ENCODE measurements around the gene ACKR1. TPM values are rescaled to one million over a fixed set of nuclear protein-coding genes. Genes with fewer than 3 reads are reported as not detected.

Gene ACKR1
- total RNA-seq, 1 donor from 2014 or later = not detected

GRCh38 chr1:159177272-159177907 is 27.3 kb upstream of the ACKR1 start:
- H3K36me3 ChIP-seq = no peaks in the 10 kb centered on the region
- peaks cover 99% of the 10 kb centered on the region for H4K20me1 ChIP-seq (ENCODE audit: low read depth)
- H3K9ac ChIP-seq = no peak overlapping the region
- H3K27ac ChIP-seq = no peak overlapping the region
- H3K4me1 Mint-ChIP-seq = peaks cover 7% of the 10 kb centered on the region
- H2AFZ ChIP-seq (replicated peaks) = no peak overlapping the region
- no peak overlapping the region for H3K27ac Mint-ChIP-seq
- peaks cover 3% of the 10 kb centered on the region for H3K27me3 Mint-ChIP-seq (ENCODE audit: insufficient read depth, low read depth)
- H3K4me2 ChIP-seq = no peak overlapping the region
- H3K4me1 ChIP-seq = peaks cover 4% of the 10 kb centered on the region
- peaks cover 8% of the 10 kb centered on the region for H3K79me2 ChIP-seq (ENCODE audit: low read depth)
- TF ChIP-seq CTCF (IDR thresholded peaks at IDR 0.05) = no peak
- no peak for TF ChIP-seq EZH2phosphoT487 (IDR thresholded peaks at IDR 0.05)
- TF ChIP-seq EZH2 (IDR thresholded peaks at IDR 0.05) = no peak
- no peaks in the 10 kb centered on the region for H3K9me3 Mint-ChIP-seq
- H3K4me3 Mint-ChIP-seq = no peak overlapping the region
- no peaks in the 10 kb centered on the region for H3K9me3 ChIP-seq (ENCODE audit: low read depth)
- no peaks in the 10 kb centered on the region for H3F3A ChIP-seq (ENCODE audit: low read depth)
- peak; percentile 93 for DNase-seq (ENCODE audit: low spot score)
- H3K27me3 ChIP-seq = no peaks in the 10 kb centered on the region
- no peaks in the 10 kb centered on the region for H3K36me3 Mint-ChIP-seq
- no peak overlapping the region for H3K4me3 ChIP-seq

GRCh38 chr1:159179906-159180305 is 24.8 kb upstream of the ACKR1 start:
- Histone ChIP-seq H3K4me2 (no peak overlapping the region), H3K4me3 (no peak overlapping the region), H3K9me3 (ENCODE audit: low read depth) (no peaks in the 10 kb centered on the region), H3F3A (ENCODE audit: low read depth) (no peaks in the 10 kb centered on the region), H3K27ac (no peak overlapping the region), H3K36me3 (no peaks in the 10 kb centered on the region), H3K9ac (no peak overlapping the region), H3K4me1 (no peaks in the 10 kb centered on the region), H2AFZ (replicated peaks) (no peak overlapping the region), H4K20me1 (ENCODE audit: low read depth) (peaks cover 85% of the 10 kb centered on the region), H3K27me3 (no peaks in the 10 kb centered on the region), H3K79me2 (ENCODE audit: low read depth) (peaks cover 17% of the 10 kb centered on the region)
- Mint-ChIP-seq H3K4me3 (no peak overlapping the region), H3K36me3 (no peaks in the 10 kb centered on the region), H3K9me3 (no peaks in the 10 kb centered on the region), H3K4me1 (no peaks in the 10 kb centered on the region), H3K27ac (no peak overlapping the region), H3K27me3 (ENCODE audit: insufficient read depth, low read depth) (no peaks in the 10 kb centered on the region)
- TF ChIP-seq EZH2 (IDR thresholded peaks at IDR 0.05) (no peak), EZH2phosphoT487 (IDR thresholded peaks at IDR 0.05) (no peak), CTCF (IDR thresholded peaks at IDR 0.05) (no peak)
- DNase-seq (ENCODE audit: low spot score) = no peak

- no peak for DNase-seq (ENCODE audit: low spot score)
- no peaks in the 10 kb centered on the region for H3K27me3 ChIP-seq
- no peak overlapping the region for H3K4me3 ChIP-seq
- H3K27ac Mint-ChIP-seq = no peak overlapping the region
- no peak overlapping the region for H3K27ac ChIP-seq
- H3K4me2 ChIP-seq = no peak overlapping the region
- H3K9me3 ChIP-seq (ENCODE audit: low read depth) = no peaks in the 10 kb centered on the region
- no peak for TF ChIP-seq CTCF (IDR thresholded peaks at IDR 0.05)
- no peak for TF ChIP-seq EZH2 (IDR thresholded peaks at IDR 0.05)
- TF ChIP-seq EZH2phosphoT487 (IDR thresholded peaks at IDR 0.05) = no peak
- H3F3A ChIP-seq (ENCODE audit: low read depth) = no peaks in the 10 kb centered on the region
- no peak overlapping the region for H2AFZ ChIP-seq (replicated peaks)
- no peaks in the 10 kb centered on the region for H3K36me3 Mint-ChIP-seq
- H3K9ac ChIP-seq = no peak overlapping the region
- H3K4me1 ChIP-seq = no peaks in the 10 kb centered on the region
- peaks cover 79% of the 10 kb centered on the region for H4K20me1 ChIP-seq (ENCODE audit: low read depth)
- peaks cover 21% of the 10 kb centered on the region for H3K79me2 ChIP-seq (ENCODE audit: low read depth)
- no peaks in the 10 kb centered on the region for H3K9me3 Mint-ChIP-seq
- H3K36me3 ChIP-seq = no peaks in the 10 kb centered on the region
- H3K27me3 Mint-ChIP-seq (ENCODE audit: insufficient read depth, low read depth) = no peaks in the 10 kb centered on the region
- no peak overlapping the region for H3K4me3 Mint-ChIP-seq
- H3K4me1 Mint-ChIP-seq = no peaks in the 10 kb centered on the region
These were observed 24.2 kb upstream of the ACKR1 start for GRCh38 chr1:159180516-159180915.

Data from neural progenitor cell (in vitro differentiated cells).